H1 (cell line): Measurements from ENCODE around the gene RILPL1. TPM values are rescaled to one million over a fixed set of nuclear protein-coding genes. Genes with fewer than 3 reads are reported as not detected.

Source experiments
- CTCF ChIA-PET: fragments of 300-600 bp; sonication (Branson Sonifier 250); formaldehyde crosslinking; loops from one replicate; lab custom pipeline; 2021; ENCODE audit not compliant: partially characterized antibody; lab: Charles Lee
- POLR2A ChIA-PET: fragments of 300-600 bp; sonication (Branson Sonifier 250); formaldehyde crosslinking; loops from one replicate; lab custom pipeline; 2021; ENCODE audit warnings: inconsistent platforms; ENCODE audit not compliant: partially characterized antibody; lab: Charles Lee
- DNase-seq, 2 experiments: peaks; one replicate each; pipeline versions ENCODE4 v3.0.0 to v3.0.0-alpha.2; 2010 to 2022; ENCODE audit warnings: low spot score in 2 of 2, low read depth in 1 of 2, mixed read lengths in 1 of 2
- FAIRE-seq: peaks from 2 replicates; lab custom pipeline; 2011; peaks lifted over from hg19 to GRCh38; lab: Jason Lieb, UNC
- H2AFZ ChIP-seq: 2 replicates; pipeline ENCODE4 v1.8.1; 2012; ENCODE audit warnings: low read length, inconsistent platforms
- H2AK5ac ChIP-seq: 2 replicates; pipeline ENCODE4 v1.6.1; 2013; ENCODE audit warnings: low read depth, low read length
- H2BK120ac ChIP-seq: replicated peaks from 2 replicates; pipeline ENCODE3; 2013; ENCODE audit warnings: low read depth, low read length, inconsistent platforms
- H2BK12ac ChIP-seq: 2 replicates; pipeline ENCODE4 v1.6.1; 2013; ENCODE audit warnings: low read depth, low read length
- H2BK15ac ChIP-seq: 2 replicates; pipeline ENCODE4 v1.6.1; 2013; ENCODE audit warnings: low read length
- H2BK20ac ChIP-seq: 2 replicates; pipeline ENCODE4 v1.6.1; 2013; ENCODE audit warnings: low read length
- H2BK5ac ChIP-seq: 2 replicates; pipeline ENCODE4 v1.6.1; 2013; ENCODE audit warnings: low read depth, low read length
- H3K14ac ChIP-seq: 2 replicates; pipeline ENCODE4 v1.6.1; 2013; ENCODE audit warnings: inconsistent platforms; ENCODE audit not compliant: insufficient read length
- H3K18ac ChIP-seq: 2 replicates; pipeline ENCODE4 v1.6.1; 2013; ENCODE audit warnings: low read length; ENCODE audit errors: extremely low read depth
- H3K23ac ChIP-seq: 2 replicates; pipeline ENCODE4 v1.6.1; 2013; ENCODE audit warnings: inconsistent platforms; ENCODE audit not compliant: insufficient read length
- H3K23me2 ChIP-seq: 2 replicates; pipeline ENCODE4 v1.6.1; 2013; ENCODE audit warnings: low read depth, low read length
- H3K27ac ChIP-seq: 2 replicates; pipeline ENCODE4 v1.6.1; 2011; ENCODE audit warnings: low read depth, low read length, inconsistent platforms
- H3K27me3 ChIP-seq, 4 experiments: replicated peaks in 1 of 4; 1 replicate in 1 of 4; 2 replicates in 3 of 4; pipeline versions ENCODE4 v1.6.1 to v1.8.1; 2011 to 2013; ENCODE audit warnings: low read length in 3 of 4, mild to moderate bottlenecking in 3 of 4, inconsistent platforms in 2 of 4, mixed read lengths in 2 of 4, moderate library complexity in 1 of 4; ENCODE audit not compliant: control insufficient read depth in 3 of 4, insufficient read depth in 3 of 4; ENCODE audit errors: extremely low read depth in 1 of 4
- H3K36me3 ChIP-seq, 4 experiments: 2 replicates each; pipeline versions ENCODE4 v1.6.1 to v1.8.1; 2011 to 2013; ENCODE audit warnings: mild to moderate bottlenecking in 4 of 4, low read length in 3 of 4, moderate library complexity in 2 of 4, control low read depth in 1 of 4, inconsistent platforms in 1 of 4; ENCODE audit not compliant: insufficient read depth in 4 of 4, control insufficient read depth in 2 of 4
- H3K4ac ChIP-seq: replicated peaks from 2 replicates; pipeline ENCODE3; 2013; ENCODE audit warnings: low read length, low read depth, mixed read lengths, inconsistent platforms; ENCODE audit not compliant: insufficient read length
- H3K4me1 ChIP-seq, 4 experiments: replicated peaks in 1 of 4; 1 replicate in 1 of 4; 2 replicates in 3 of 4; pipeline versions ENCODE4 v1.6.1 to v1.8.1; 2011 to 2013; ENCODE audit warnings: low read length in 3 of 4, inconsistent platforms in 2 of 4, mixed read lengths in 1 of 4; ENCODE audit not compliant: insufficient read depth in 4 of 4, control insufficient read depth in 3 of 4
- H3K4me2 ChIP-seq, 2 experiments: 2 replicates each; pipeline versions ENCODE4 v1.6.1 to v1.8.1; 2011 to 2013; ENCODE audit warnings: low read depth in 2 of 2, low read length in 2 of 2, control low read depth in 1 of 2, inconsistent platforms in 1 of 2, mild to moderate bottlenecking in 1 of 2; ENCODE audit not compliant: insufficient read depth in 1 of 2
- H3K4me3 ChIP-seq, 4 experiments: fragments of 200-600, 300-600 bp in 1 of 4; sonication (generic), shearing (Covaris generic), sonication (Bioruptor Twin) in 1 of 4; 2 replicates each; pipeline versions ENCODE4 v1.5.1 to v1.8.1; 2011 to 2016; ENCODE audit warnings: low read length in 4 of 4, low read depth in 3 of 4, control low read depth in 2 of 4, inconsistent platforms in 2 of 4, mild to moderate bottlenecking in 2 of 4, mixed read lengths in 1 of 4, moderate library complexity in 1 of 4; ENCODE audit not compliant: insufficient read depth in 2 of 4; ENCODE audit errors: extremely low read depth in 1 of 4
- H3K56ac ChIP-seq: replicated peaks from 2 replicates; pipeline ENCODE3; 2013; ENCODE audit warnings: low read depth, mild to moderate bottlenecking, mixed read lengths, low read length, inconsistent platforms; ENCODE audit not compliant: insufficient read length
- H3K79me1 ChIP-seq: 2 replicates; pipeline ENCODE4 v1.6.1; 2013; ENCODE audit warnings: low read depth, low read length, control low read depth
- H3K79me2 ChIP-seq, 2 experiments: 2 replicates each; pipeline versions ENCODE4 v1.6.1 to v1.8.1; 2012 to 2013; ENCODE audit warnings: low read length in 2 of 2, mild to moderate bottlenecking in 2 of 2, inconsistent platforms in 1 of 2; ENCODE audit not compliant: insufficient read depth in 2 of 2, control insufficient read depth in 1 of 2
- H3K9ac ChIP-seq, 4 experiments: replicated peaks in 1 of 4; 1 replicate in 1 of 4; 2 replicates in 3 of 4; pipeline versions ENCODE4 v1.6.1 to v1.8.1; 2011 to 2013; ENCODE audit warnings: low read depth in 3 of 4, low read length in 3 of 4, control low read depth in 2 of 4, mild to moderate bottlenecking in 2 of 4, moderate library complexity in 2 of 4, inconsistent platforms in 1 of 4; ENCODE audit errors: extremely low read depth in 1 of 4
- H3K9me3 ChIP-seq, 2 experiments: 2 replicates each; pipeline versions ENCODE4 v1.6.1 to v1.8.1; 2012 to 2013; ENCODE audit warnings: mild to moderate bottlenecking in 2 of 2, moderate library complexity in 2 of 2, control low read depth in 1 of 2, inconsistent platforms in 1 of 2, low read depth in 1 of 2, low read length in 1 of 2, mixed read lengths in 1 of 2; ENCODE audit not compliant: insufficient read depth in 2 of 2
- H4K20me1 ChIP-seq, 2 experiments: replicated peaks in 1 of 2; 2 replicates each; pipeline versions ENCODE3 to v1.8.1; 2011 to 2013; ENCODE audit warnings: inconsistent platforms in 2 of 2, low read length in 2 of 2, mild to moderate bottlenecking in 1 of 2; ENCODE audit not compliant: insufficient read depth in 2 of 2, control insufficient read depth in 1 of 2
- H4K5ac ChIP-seq: 2 replicates; pipeline ENCODE4 v1.6.1; 2013; ENCODE audit warnings: low read length, low read depth, mixed read lengths, inconsistent platforms; ENCODE audit not compliant: insufficient read length
- H4K8ac ChIP-seq: 2 replicates; pipeline ENCODE4 v1.8.0; 2013; ENCODE audit warnings: mild to moderate bottlenecking, moderate library complexity, low read length, inconsistent platforms; ENCODE audit not compliant: insufficient read depth; ENCODE audit errors: extremely low read depth
- H4K91ac ChIP-seq: replicated peaks from 2 replicates; pipeline ENCODE3; 2013; ENCODE audit warnings: low read length, mixed read lengths, inconsistent platforms; ENCODE audit not compliant: insufficient read length
- RXRA ChIP-seq: IDR thresholded peaks from 2 replicates; pipeline ENCODE4 v1.6.1; 2011; ENCODE audit warnings: low read depth, mild to moderate bottlenecking, low read length, moderate library complexity; ENCODE audit not compliant: insufficient read depth
- WGBS, 2 experiments: shearing (Covaris generic) in 1 of 2; methylation state at CpG; one replicate each; pipeline versions ENCODE4 v1.1.6 to v1.1.7; 2013 to 2015; ENCODE audit warnings: low lambda C conversion rate in 2 of 2, mixed read lengths in 2 of 2, inconsistent platforms in 1 of 2, low coverage in 1 of 2, missing lambda C conversion rate in 1 of 2; ENCODE audit not compliant: insufficient replicate concordance in 2 of 2, insufficient coverage in 1 of 2, insufficient read length in 1 of 2; ENCODE audit errors: extremely low coverage in 1 of 2, missing lambda C conversion rate in 1 of 2; 5-methylcytosine and 5-hydroxymethylcytosine counted together
- polyA plus RNA-seq, 7 experiments: library from polyadenylated mRNA; depleted of rRNA in 3 of 7; stranded (reverse) in 5 of 7; unstranded in 2 of 7; fragments of >200 nt in 5 of 7; fragments of 200-250 nt in 2 of 7; gene quantifications; 1 replicate in 5 of 7; 2 replicates in 1 of 7; 4 replicates in 1 of 7; pipeline versions ENCODE4 v1.2.1 to v1.2.3, GENCODE V29; 2011 to 2013; ENCODE audit warnings: missing spikeins in 2 of 7, mixed read lengths in 2 of 7
- total RNA-seq: library from RNA; stranded (reverse); fragmentation: NEBNext Ultra II Directional; extraction: Animal tissue kit (Norgen Biotek cat#: 25700); gene quantifications from 2 replicates; pipeline ENCODE4 v1.2.1, GENCODE V29; 2021
- TF ChIP-seq, protein P1 (sequence below): IDR thresholded peaks from 2 replicates; pipeline ENCODE4 v1.6.1; 2011; ENCODE audit warnings: low read length, improper control_type of control experiment
- TF ChIP-seq, protein P2 (sequence below): IDR thresholded peaks from 2 replicates; pipeline ENCODE4 v1.6.1; 2012; ENCODE audit warnings: inconsistent platforms

The RILPL1 gene
- total and polyA plus RNA-seq, 2 of the 8 experiments (the other 6 are each of a cell fraction or from before 2014, with no cell fraction given): 6.7 to 9.4 TPM

DNA sequence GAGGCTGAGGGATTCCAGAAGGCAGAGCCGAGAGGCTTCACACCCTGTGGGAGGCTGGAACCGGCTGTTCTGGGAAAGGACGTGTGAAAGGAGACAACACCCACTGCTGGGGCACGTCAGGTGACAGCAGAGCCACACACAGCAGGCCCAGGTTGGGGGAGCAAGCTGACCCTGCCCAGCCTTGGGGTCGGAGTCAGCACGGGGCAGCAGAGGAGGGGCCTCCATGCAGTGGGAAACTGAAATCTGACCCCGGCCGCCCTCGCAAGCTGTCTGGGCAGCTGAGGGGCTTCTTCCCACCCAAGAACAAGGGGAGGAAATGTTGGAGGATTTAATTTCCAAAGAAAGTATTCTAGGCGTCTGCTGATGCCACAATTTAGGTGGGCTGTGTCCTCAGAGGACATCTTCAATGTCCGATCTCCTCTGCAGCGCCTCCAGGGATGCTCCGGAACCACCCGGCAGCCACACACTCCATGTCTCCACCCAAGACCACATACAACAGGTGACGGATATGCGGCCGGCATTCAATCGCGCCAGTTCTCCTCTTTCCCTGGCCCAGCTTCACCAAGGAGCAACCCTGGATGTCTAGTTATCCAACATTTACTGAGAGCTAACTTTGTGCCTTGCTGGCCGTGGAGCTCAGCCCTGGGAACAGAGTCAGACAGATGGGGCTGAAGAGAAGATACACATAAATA lies 44.8 kb downstream of the RILPL1 start:
- Histone ChIP-seq H2BK5ac (no peak overlapping the region), H3K79me1 (no peaks in the 10 kb centered on the region), H3K4me3 (no peak overlapping the region), H4K5ac (no peak overlapping the region), H2BK12ac (no peak overlapping the region), H3K9me3 (no peaks in the 10 kb centered on the region), H3K36me3 (no peaks in the 10 kb centered on the region), H3K79me2 (no peaks in the 10 kb centered on the region), H2BK20ac (no peak overlapping the region), H3K14ac (no peak overlapping the region), H2AFZ (no peak overlapping the region), H3K9ac (no peak overlapping the region), H4K8ac (no peak overlapping the region), H4K91ac (no peak overlapping the region), H2BK120ac (no peak overlapping the region), H3K18ac (no peak overlapping the region; the same call in 1 of the 2 replicates), H3K4me2 (0 out of 4 replicates have a peak overlapping the region, but pooled peaks of 1 of the 2 experiments have one; percentile 2), H3K27ac (no peak overlapping the region), H3K23ac (no peak overlapping the region), H3K27me3 (no peaks in the 10 kb centered on the region), H2BK15ac (no peak overlapping the region), H2AK5ac (no peak overlapping the region), H3K4me1 (peaks cover 0 to 6% (median 0%) of the 10 kb centered on the region in 4 experiments; a peak in 4 of 7 replicates), H3K23me2 (no peaks in the 10 kb centered on the region)
- ChIA-PET CTCF (interaction anchor here (0.7 to 1.1 kb wide), 4 partner anchors 9 to 34 kb away, joined by 3 to 4 read pairs (median 3); no protein-coding TSS in a partner anchor), POLR2A (interaction anchor here (0.7 to 1.2 kb wide), 5 partner anchors 25 to 220 kb away, joined by 3 read pairs; no protein-coding TSS in a partner anchor)
- DNase-seq: no peak
- 79% methylated on average over 19 of the region's 20 CpGs; no CpG with 5 or more reads in 1 of the 2 experiments for WGBS, 2 experiments
- TF ChIP-seq, protein P1, sequence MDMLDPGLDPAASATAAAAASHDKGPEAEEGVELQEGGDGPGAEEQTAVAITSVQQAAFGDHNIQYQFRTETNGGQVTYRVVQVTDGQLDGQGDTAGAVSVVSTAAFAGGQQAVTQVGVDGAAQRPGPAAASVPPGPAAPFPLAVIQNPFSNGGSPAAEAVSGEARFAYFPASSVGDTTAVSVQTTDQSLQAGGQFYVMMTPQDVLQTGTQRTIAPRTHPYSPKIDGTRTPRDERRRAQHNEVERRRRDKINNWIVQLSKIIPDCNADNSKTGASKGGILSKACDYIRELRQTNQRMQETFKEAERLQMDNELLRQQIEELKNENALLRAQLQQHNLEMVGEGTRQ: 0 out of 2 replicates have a peak, but pooled peaks have one; percentile 21
- TF ChIP-seq, protein P2, sequence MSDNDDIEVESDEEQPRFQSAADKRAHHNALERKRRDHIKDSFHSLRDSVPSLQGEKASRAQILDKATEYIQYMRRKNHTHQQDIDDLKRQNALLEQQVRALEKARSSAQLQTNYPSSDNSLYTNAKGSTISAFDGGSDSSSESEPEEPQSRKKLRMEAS: peak; percentile 27; the same call in 1 of the 2 replicates
- no peak for TF ChIP-seq RXRA
- TF ChIP-seq, all 59 proteins: peak for 2
- Histone ChIP-seq H3K4ac (no peak overlapping the region), H3K56ac (no peak overlapping the region), H4K20me1 (no peaks in the 10 kb centered on the region)
- FAIRE-seq: no peak
